ENCODE data around the gene PREB. TPM values are rescaled to one million over a fixed set of nuclear protein-coding genes. Genes with fewer than 3 reads are reported as not detected.

The PREB gene
- total and polyA plus RNA-seq, 8 donors: 14.2 to 107 (median 41.0) TPM

DNA sequence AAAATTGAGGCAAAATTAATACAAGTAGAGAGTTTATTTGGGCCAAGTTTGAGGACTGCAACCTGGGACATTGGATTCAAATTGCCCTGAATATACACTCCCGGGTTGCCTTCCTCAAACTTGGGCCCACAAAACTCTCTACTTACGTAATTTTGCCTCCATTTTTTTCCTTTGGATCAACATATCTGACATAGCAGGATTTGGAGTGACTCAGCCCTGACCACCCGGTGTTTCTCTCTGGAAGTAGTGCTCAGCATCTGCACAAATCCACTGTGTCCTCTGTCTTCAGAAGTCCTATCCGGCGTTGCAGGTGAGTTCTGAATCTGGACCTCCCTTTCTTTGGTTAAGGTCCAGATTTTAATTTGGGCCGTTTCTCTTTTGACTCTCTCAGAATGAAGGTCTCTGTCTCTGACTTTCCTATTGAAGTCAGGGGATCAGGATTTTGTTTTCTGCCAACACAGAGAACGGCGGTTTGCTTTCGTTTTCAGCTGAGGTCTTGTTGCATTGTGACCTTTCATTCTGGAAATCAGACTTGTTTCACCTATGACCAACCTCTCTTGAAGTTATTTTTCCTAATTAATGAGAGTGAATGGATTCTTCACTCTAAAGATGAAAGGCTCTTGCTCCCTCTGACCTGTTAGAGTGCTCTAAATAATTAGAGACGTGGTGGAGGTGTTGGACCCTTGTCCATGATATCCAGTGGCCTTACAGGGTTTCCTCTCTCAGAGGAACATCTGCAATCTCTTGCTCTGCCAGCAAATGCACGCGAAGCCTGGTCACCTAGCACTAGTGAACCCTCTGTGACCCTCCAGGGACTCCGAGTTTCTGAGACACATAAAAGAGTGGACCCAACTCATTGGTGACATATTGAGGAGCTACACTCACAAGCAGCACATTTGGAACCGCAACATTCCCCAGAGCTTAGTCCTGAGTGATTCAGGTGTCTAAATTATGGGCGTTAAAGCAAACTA is 28.0 kb upstream of the PREB start:
- Histone ChIP-seq H3K27ac (peak overlapping the region in 1 of 5 donors; percentile 52), H3K4me1 (no peaks in the 10 kb centered on the region), H3K9me3 (no peaks in the 10 kb centered on the region), H3K4me3 (peak overlapping the region in 1 of 4 donors; percentile 17), H3K36me3 (no peaks in the 10 kb centered on the region), H3K27me3 (peaks cover 0 to 4% (median 0%) of the 10 kb centered on the region in 3 donors)
- no peak for TF ChIP-seq POLR2A (IDR thresholded peaks at IDR 0.05)
- no peak for TF ChIP-seq CTCF (IDR thresholded peaks at IDR 0.05)
- TF ChIP-seq EP300 (IDR thresholded peaks at IDR 0.05): no peak
- TF ChIP-seq POLR2AphosphoS5 (IDR thresholded peaks at IDR 0.05): no peak
- intact Hi-C loops (cut with DNase I; ENCODE audit: low total_unique reads): no loop called here
- no peak for DNase-seq
- WGBS, 5 donors: 71 to 74% (median 72%) methylated on average over 15 of the region's 15 CpGs

- 77 to 84% (median 79%) methylated on average over 9 of the region's 9 CpGs for whole genome bisulfite sequencing, 5 donors
- Histone ChIP-seq H3K27me3 (peaks cover 0 to 8% (median 0%) of the 10 kb centered on the region in 3 donors), H3K9me3 (no peaks in the 10 kb centered on the region), H3K36me3 (no peaks in the 10 kb centered on the region), H3K4me3 (no peak overlapping the region), H3K27ac (no peak overlapping the region), H3K4me1 (no peaks in the 10 kb centered on the region)
- intact Hi-C loops (cut with DNase I; ENCODE audit: low total_unique reads): no loop called here
- TF ChIP-seq EP300 (IDR thresholded peaks at IDR 0.05): no peak
- no peak for TF ChIP-seq POLR2A (IDR thresholded peaks at IDR 0.05)
- no peak for TF ChIP-seq POLR2AphosphoS5 (IDR thresholded peaks at IDR 0.05)
- no peak for TF ChIP-seq CTCF (IDR thresholded peaks at IDR 0.05)
- DNase-seq: no peak
Measured at GRCh38 chr2:27160191-27160590, 25.8 kb upstream of the PREB start.

DNA sequence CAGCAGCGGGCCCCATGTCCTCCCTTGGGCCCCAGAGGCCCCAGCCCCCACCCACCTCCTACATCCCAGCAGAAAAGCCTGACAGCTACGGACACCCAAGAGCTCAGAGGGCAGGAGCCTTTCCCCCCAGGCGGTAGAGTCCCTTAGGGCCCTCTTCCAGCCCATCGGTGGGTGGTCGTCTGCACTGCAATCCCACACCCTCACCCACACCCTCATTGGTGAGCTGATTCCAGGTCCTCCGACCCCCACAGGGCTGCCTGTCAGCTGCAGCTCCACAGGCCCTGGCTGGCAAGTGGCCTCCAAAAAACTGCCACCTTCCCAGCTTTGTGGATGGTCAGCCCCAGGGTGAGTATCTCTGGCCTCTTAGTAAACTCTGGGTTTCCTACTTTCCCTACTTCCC is 24.8 kb upstream of the PREB start:
- Histone ChIP-seq H3K9me3 (no peaks in the 10 kb centered on the region), H3K4me1 (no peaks in the 10 kb centered on the region), H3K36me3 (no peaks in the 10 kb centered on the region), H3K27me3 (peaks cover 0 to 8% (median 0%) of the 10 kb centered on the region in 3 donors), H3K27ac (no peak overlapping the region), H3K4me3 (no peak overlapping the region)
- WGBS, 5 donors: 72 to 88% (median 77%) methylated on average over 5 to 6 of the region's 6 CpGs
- no peak for DNase-seq
- no peak for TF ChIP-seq POLR2A (IDR thresholded peaks at IDR 0.05)
- no peak for TF ChIP-seq EP300 (IDR thresholded peaks at IDR 0.05)
- TF ChIP-seq CTCF (IDR thresholded peaks at IDR 0.05): no peak
- no peak for TF ChIP-seq POLR2AphosphoS5 (IDR thresholded peaks at IDR 0.05)
- intact Hi-C loops (cut with DNase I; ENCODE audit: low total_unique reads): no loop called here

DNA sequence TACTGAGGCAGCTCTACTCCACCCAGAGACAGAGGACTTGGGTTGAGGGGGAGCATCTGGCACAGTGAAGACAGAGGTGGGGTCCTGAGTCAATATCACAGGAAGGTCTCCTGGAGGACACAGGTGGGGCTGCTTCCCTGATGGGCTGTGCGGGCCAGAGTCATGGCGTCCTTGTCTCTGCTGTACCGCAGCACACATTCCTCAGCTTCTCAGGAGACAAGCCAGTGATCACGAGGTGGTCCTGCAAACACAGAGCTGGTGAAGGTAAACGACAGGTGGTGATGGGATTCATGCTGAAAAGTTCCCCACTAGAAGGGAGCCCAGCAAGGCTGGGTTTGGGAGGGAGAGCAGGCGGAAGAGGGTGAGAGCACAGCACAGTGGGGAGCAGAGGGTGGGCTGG is 24.0 kb upstream of the PREB start:
- no peak for DNase-seq
- Histone ChIP-seq H3K4me3 (no peak overlapping the region), H3K9me3 (no peaks in the 10 kb centered on the region), H3K4me1 (no peaks in the 10 kb centered on the region), H3K27me3 (peaks cover 0 to 4% (median 0%) of the 10 kb centered on the region in 3 donors), H3K27ac (no peak overlapping the region), H3K36me3 (no peaks in the 10 kb centered on the region)
- intact Hi-C loops (cut with DNase I; ENCODE audit: low total_unique reads): no loop called here
- 45 to 69% (median 53%) methylated on average over 5 to 6 of the region's 6 CpGs for WGBS, 5 donors
- no peak for TF ChIP-seq POLR2AphosphoS5 (IDR thresholded peaks at IDR 0.05)
- no peak for TF ChIP-seq EP300 (IDR thresholded peaks at IDR 0.05)
- no peak for TF ChIP-seq CTCF (IDR thresholded peaks at IDR 0.05)
- no peak for TF ChIP-seq POLR2A (IDR thresholded peaks at IDR 0.05)

All from stomach (tissue), 9 donors.